ENCODE measurements around the gene PPP6C. TPM values are rescaled to one million over a fixed set of nuclear protein-coding genes. Genes with fewer than 3 reads are reported as not detected.

Gene PPP6C
- total RNA-seq, 1 experiment from 2014 or later = 53.3 TPM

DNA sequence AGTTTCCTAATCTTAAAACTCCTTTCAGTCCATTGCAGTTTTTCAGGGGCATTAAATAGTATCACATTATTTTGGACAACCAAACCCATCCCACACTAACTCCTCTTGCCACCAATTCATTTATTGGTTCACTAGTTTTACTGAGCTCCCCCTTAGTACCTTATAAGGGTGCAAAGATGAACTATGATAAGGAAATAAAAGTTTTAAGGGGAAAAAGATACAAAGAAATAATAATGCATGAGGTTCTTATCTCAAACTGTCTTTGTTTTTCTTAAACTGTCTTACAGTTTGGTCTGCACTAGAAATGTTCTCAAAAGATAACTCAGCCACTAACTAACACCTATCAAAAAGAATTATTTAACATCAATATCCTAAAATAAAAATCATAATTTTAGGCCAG lies 54.6 kb downstream of the PPP6C start:
- no peak overlapping the region for H3K56ac ChIP-seq (ENCODE audit: insufficient read length, low read depth, low read length)
- no peak overlapping the region for H2AFZ ChIP-seq (ENCODE audit: low read length)
- H2AK5ac ChIP-seq (ENCODE audit: insufficient read length, low read length) = no peak overlapping the region
- no peak overlapping the region for H3K14ac ChIP-seq (ENCODE audit: insufficient read depth, low read length)
- H3K27me3 ChIP-seq (ENCODE audit: insufficient read depth, low read length) = no peaks in the 10 kb centered on the region
- H2BK12ac ChIP-seq (ENCODE audit: insufficient read length, low read depth, low read length) = no peak overlapping the region
- no peak overlapping the region for H3K23ac ChIP-seq (ENCODE audit: insufficient read length, low read depth, low read length)
- no peak overlapping the region for H4K8ac ChIP-seq (replicated peaks; ENCODE audit: insufficient read length, low read depth, low read length)
- no peak overlapping the region for H3K4me2 ChIP-seq (ENCODE audit: insufficient read depth, insufficient read length, low read length)
- no peak overlapping the region for H3K4ac ChIP-seq (ENCODE audit: low read depth, low read length)
- Mint-ChIP-seq H3K36me3 (ENCODE audit: insufficient read depth in 1 of 3, low read depth in 3 of 3) (peaks cover under 1 to 15% (median 11%) of the 10 kb centered on the region in 3 experiments; a peak in 6 of 7 replicates), H3K9me3 (no peaks in the 10 kb centered on the region), H3K27ac (no peak overlapping the region), H3K4me1 (no peaks in the 10 kb centered on the region), H3K4me3 (no peak overlapping the region), H3K27me3 (ENCODE audit: low read depth) (no peaks in the 10 kb centered on the region)
- no peaks in the 10 kb centered on the region for H3K9me3 ChIP-seq (ENCODE audit: control insufficient read depth, low read depth, low read length)
- H3K79me1 ChIP-seq (ENCODE audit: insufficient read depth, low read depth, low read length, poor library complexity, severe bottlenecking) = peaks cover 4% of the 10 kb centered on the region
- no peak overlapping the region for H3T11ph ChIP-seq (ENCODE audit: low read length)
- no peak overlapping the region for H2BK120ac ChIP-seq (ENCODE audit: low read depth, low read length, poor library complexity, severe bottlenecking)
- H2BK15ac ChIP-seq (ENCODE audit: low read depth, low read length) = no peak overlapping the region
- no peak overlapping the region for H4K91ac ChIP-seq (ENCODE audit: insufficient read length, low read depth, low read length)
- H3K18ac ChIP-seq (ENCODE audit: insufficient read length, low read depth, low read length) = no peak overlapping the region
- no peak overlapping the region for H2BK5ac ChIP-seq (ENCODE audit: insufficient read length, low read length)
- no peak overlapping the region for H4K5ac ChIP-seq (ENCODE audit: insufficient read length, low read depth, low read length)
- no peaks in the 10 kb centered on the region for H3K23me2 ChIP-seq (ENCODE audit: insufficient read length, low read depth, low read length, poor library complexity, severe bottlenecking)
- no peaks in the 10 kb centered on the region for H3K4me1 ChIP-seq (ENCODE audit: insufficient read depth, low read length)
- DNase-seq = no peak
- no peak overlapping the region for H3K27ac ChIP-seq (ENCODE audit: insufficient read length, low read depth, low read length)
- TF ChIP-seq, protein P1, sequence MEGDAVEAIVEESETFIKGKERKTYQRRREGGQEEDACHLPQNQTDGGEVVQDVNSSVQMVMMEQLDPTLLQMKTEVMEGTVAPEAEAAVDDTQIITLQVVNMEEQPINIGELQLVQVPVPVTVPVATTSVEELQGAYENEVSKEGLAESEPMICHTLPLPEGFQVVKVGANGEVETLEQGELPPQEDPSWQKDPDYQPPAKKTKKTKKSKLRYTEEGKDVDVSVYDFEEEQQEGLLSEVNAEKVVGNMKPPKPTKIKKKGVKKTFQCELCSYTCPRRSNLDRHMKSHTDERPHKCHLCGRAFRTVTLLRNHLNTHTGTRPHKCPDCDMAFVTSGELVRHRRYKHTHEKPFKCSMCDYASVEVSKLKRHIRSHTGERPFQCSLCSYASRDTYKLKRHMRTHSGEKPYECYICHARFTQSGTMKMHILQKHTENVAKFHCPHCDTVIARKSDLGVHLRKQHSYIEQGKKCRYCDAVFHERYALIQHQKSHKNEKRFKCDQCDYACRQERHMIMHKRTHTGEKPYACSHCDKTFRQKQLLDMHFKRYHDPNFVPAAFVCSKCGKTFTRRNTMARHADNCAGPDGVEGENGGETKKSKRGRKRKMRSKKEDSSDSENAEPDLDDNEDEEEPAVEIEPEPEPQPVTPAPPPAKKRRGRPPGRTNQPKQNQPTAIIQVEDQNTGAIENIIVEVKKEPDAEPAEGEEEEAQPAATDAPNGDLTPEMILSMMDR (conservative IDR thresholded peaks at IDR 0.05) = no peak
- H2BK20ac ChIP-seq (ENCODE audit: low read depth, low read length, poor library complexity, severe bottlenecking) = no peak overlapping the region
- H3K9ac ChIP-seq (ENCODE audit: extremely low read depth, insufficient read length, low read length) = no peak overlapping the region
- peaks cover 7% of the 10 kb centered on the region; the same call in 1 of the 2 replicates for H3K79me2 ChIP-seq (ENCODE audit: insufficient read depth, low read length)
- H4K20me1 ChIP-seq (ENCODE audit: control insufficient read depth, insufficient read depth, insufficient read length) = no peaks in the 10 kb centered on the region

All from H9 (cell line).